Measurements from ENCODE around the gene PDE6B. TPM values are rescaled to one million over a fixed set of nuclear protein-coding genes. Genes with fewer than 3 reads are reported as not detected.

The PDE6B gene
- total RNA-seq, 1 donor: not detected

DNA sequence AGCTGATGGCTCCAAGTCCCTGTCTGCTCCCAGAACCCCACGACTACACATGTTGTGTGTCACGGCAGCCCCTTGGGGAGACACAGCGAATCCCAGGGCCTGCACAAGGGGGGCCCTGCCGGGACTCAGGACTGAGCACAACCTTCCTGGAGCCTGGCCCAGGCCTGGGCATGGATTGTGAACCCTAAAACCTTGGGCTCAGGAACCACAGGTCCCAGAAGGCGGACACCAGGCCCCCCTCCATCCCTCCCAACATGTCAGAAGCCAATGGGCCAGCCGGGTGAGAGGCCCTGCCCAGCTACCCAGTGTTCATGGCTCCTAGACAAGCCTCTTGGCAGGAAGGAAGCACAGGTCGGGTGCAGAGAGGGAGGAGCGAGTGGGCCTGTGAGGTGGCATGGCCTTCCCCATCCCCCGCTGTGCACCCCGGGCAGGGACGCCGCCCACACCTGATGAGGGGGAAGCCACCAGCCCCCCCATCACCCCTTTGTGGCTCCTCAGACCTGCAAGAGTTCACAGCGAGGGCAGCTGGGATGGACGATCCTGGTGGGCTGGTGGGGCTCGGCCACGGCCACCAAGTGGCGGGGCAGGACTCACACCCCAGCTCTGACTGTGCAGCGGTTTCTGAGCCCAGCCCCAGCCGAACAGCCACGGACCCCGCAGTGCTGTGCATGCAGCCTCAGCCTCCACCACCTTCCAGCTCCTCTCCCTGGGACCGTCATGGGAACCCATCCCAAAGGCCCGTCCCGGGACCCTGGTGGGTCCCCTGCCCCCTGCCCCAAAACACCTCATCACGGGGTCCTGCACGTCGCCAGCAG lies 3.7 kb downstream of the PDE6B start:
- Histone ChIP-seq H3K27ac (ENCODE audit: low read depth, low read length) (no peak overlapping the region), H3K9me3 (ENCODE audit: low read depth, low read length) (no peaks in the 10 kb centered on the region), H3K36me3 (ENCODE audit: insufficient read depth, low read length) (no peaks in the 10 kb centered on the region), H4K20me1 (ENCODE audit: insufficient read depth, low read length) (no peaks in the 10 kb centered on the region), H3K79me2 (ENCODE audit: insufficient read depth, low read length) (no peaks in the 10 kb centered on the region), H3K27me3 (ENCODE audit: insufficient read depth, low read length) (no peaks in the 10 kb centered on the region), H3K4me3 (ENCODE audit: insufficient read depth, low read length) (no peak overlapping the region), H2AFZ (ENCODE audit: low read length) (no peak overlapping the region), H3K4me1 (ENCODE audit: insufficient read depth, low read length) (no peaks in the 10 kb centered on the region), H3K4me2 (ENCODE audit: insufficient read depth, low read length) (no peak overlapping the region)
- TF ChIP-seq, protein P1, sequence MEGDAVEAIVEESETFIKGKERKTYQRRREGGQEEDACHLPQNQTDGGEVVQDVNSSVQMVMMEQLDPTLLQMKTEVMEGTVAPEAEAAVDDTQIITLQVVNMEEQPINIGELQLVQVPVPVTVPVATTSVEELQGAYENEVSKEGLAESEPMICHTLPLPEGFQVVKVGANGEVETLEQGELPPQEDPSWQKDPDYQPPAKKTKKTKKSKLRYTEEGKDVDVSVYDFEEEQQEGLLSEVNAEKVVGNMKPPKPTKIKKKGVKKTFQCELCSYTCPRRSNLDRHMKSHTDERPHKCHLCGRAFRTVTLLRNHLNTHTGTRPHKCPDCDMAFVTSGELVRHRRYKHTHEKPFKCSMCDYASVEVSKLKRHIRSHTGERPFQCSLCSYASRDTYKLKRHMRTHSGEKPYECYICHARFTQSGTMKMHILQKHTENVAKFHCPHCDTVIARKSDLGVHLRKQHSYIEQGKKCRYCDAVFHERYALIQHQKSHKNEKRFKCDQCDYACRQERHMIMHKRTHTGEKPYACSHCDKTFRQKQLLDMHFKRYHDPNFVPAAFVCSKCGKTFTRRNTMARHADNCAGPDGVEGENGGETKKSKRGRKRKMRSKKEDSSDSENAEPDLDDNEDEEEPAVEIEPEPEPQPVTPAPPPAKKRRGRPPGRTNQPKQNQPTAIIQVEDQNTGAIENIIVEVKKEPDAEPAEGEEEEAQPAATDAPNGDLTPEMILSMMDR (IDR thresholded peaks at IDR 0.05; ENCODE audit: extremely low read depth, low read depth, low read length): no peak
- peak; percentile 58 for DNase-seq (ENCODE audit: insufficient read length, low spot score, missing footprints)

DNA sequence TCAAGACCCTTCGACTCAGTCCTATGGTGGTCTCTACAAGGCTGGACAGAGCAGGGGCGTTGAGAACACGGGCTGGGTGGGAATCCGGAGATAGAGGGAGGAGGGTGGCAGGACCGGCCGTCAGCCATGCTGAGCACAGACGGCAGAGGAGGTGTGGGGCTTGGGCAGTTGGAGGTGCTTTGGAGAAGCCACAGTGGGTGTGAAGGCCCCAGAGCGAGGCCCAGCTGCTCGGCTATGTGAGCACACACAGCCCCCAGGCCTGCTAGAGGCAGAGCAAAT lies 4.2 kb downstream of the PDE6B start:
- Histone ChIP-seq H3K4me2 (ENCODE audit: insufficient read depth, low read length) (no peak overlapping the region), H3K4me1 (ENCODE audit: insufficient read depth, low read length) (no peaks in the 10 kb centered on the region), H3K36me3 (ENCODE audit: insufficient read depth, low read length) (no peaks in the 10 kb centered on the region), H3K79me2 (ENCODE audit: insufficient read depth, low read length) (no peaks in the 10 kb centered on the region), H3K4me3 (ENCODE audit: insufficient read depth, low read length) (no peak overlapping the region), H2AFZ (ENCODE audit: low read length) (no peak overlapping the region), H3K27ac (ENCODE audit: low read depth, low read length) (no peak overlapping the region), H3K27me3 (ENCODE audit: insufficient read depth, low read length) (no peaks in the 10 kb centered on the region), H3K9me3 (ENCODE audit: low read depth, low read length) (no peaks in the 10 kb centered on the region), H4K20me1 (ENCODE audit: insufficient read depth, low read length) (no peaks in the 10 kb centered on the region)
- DNase-seq (ENCODE audit: insufficient read length, low spot score, missing footprints): no peak
- TF ChIP-seq, protein P1 (IDR thresholded peaks at IDR 0.05; ENCODE audit: extremely low read depth, low read depth, low read length): no peak

DNA sequence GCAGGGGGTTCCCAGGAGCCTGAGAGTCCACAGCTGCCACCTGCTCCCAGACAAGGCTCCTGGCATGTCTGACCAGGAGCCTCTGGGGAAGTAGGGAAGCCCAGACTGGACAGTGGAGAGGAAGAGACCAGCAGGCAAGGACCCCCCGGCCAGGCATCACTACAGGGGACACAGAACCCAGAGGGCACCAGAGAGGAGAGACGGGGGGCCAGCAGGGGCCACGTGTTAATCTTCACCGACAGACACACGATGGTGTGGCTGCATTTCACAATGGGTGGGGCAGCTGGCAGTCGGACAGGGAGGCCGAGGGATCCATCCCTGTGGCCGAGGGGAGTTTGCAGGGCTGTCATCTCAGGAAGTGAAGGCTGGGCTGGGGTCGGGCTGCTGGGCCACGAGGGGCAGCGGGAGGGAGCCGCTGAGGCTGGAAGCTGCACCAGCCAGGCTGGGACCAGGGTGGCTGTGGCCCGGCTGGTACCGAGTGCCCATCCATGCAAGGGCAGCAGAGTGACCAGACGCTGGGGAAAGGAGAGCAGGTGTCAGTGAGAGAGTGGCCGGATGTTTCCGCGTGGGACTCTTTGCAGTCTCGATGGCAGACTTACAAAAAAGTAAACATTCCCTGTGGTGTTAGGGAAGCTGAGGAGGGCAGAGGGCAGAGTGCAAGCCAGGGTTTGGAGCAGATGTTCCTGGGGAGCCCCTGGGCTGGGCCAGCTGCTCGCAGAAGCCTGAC lies 4.7 kb downstream of the PDE6B start:
- no peak overlapping the region for H3K27ac ChIP-seq (ENCODE audit: low read depth, low read length)
- no peaks in the 10 kb centered on the region for H3K36me3 ChIP-seq (ENCODE audit: insufficient read depth, low read length)
- no peaks in the 10 kb centered on the region for H3K9me3 ChIP-seq (ENCODE audit: low read depth, low read length)
- H4K20me1 ChIP-seq (ENCODE audit: insufficient read depth, low read length): no peaks in the 10 kb centered on the region
- H3K79me2 ChIP-seq (ENCODE audit: insufficient read depth, low read length): no peaks in the 10 kb centered on the region
- H2AFZ ChIP-seq (ENCODE audit: low read length): no peak overlapping the region
- no peak overlapping the region for H3K4me2 ChIP-seq (ENCODE audit: insufficient read depth, low read length)
- H3K4me3 ChIP-seq (ENCODE audit: insufficient read depth, low read length): no peak overlapping the region
- DNase-seq (ENCODE audit: insufficient read length, low spot score, missing footprints): peak; percentile 73
- TF ChIP-seq, protein P1 (IDR thresholded peaks at IDR 0.05; ENCODE audit: extremely low read depth, low read depth, low read length): no peak
- no peaks in the 10 kb centered on the region for H3K27me3 ChIP-seq (ENCODE audit: insufficient read depth, low read length)
- H3K4me1 ChIP-seq (ENCODE audit: insufficient read depth, low read length): no peaks in the 10 kb centered on the region

DNA sequence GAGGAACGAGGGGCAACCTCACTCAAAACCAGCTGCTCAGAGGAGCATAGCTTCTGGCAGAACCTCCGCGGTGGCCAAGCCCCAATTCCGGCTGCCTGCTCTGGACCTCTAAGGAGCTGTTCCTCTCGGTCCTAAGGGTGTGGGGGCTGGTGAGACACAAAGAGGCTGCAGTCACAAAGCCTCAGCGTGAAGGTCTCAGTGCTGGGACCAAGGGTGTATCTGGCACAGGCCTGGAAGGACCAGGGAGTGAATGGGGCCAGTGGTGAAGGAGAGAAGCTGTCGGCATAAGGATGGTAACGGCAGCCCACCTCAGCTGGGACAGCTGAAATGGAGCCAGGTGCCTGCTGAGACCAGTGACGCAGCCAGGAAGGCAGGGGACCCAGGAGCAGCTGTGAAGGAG lies 5.3 kb downstream of the PDE6B start:
- H3K4me1 ChIP-seq (ENCODE audit: insufficient read depth, low read length): no peaks in the 10 kb centered on the region
- DNase-seq (ENCODE audit: insufficient read length, low spot score, missing footprints): peak; percentile 63
- H3K36me3 ChIP-seq (ENCODE audit: insufficient read depth, low read length): no peaks in the 10 kb centered on the region

More for the DNA sequence above, 5.3 kb downstream of the PDE6B start:
- no peaks in the 10 kb centered on the region for H3K27me3 ChIP-seq (ENCODE audit: insufficient read depth, low read length)
- no peak overlapping the region for H3K27ac ChIP-seq (ENCODE audit: low read depth, low read length)
- H4K20me1 ChIP-seq (ENCODE audit: insufficient read depth, low read length): no peaks in the 10 kb centered on the region
- no peak overlapping the region for H3K4me3 ChIP-seq (ENCODE audit: insufficient read depth, low read length)
- TF ChIP-seq, protein P1 (IDR thresholded peaks at IDR 0.05; ENCODE audit: extremely low read depth, low read depth, low read length): no peak
- H3K79me2 ChIP-seq (ENCODE audit: insufficient read depth, low read length): no peaks in the 10 kb centered on the region
- H3K9me3 ChIP-seq (ENCODE audit: low read depth, low read length): no peaks in the 10 kb centered on the region
- H2AFZ ChIP-seq (ENCODE audit: low read length): no peak overlapping the region
- H3K4me2 ChIP-seq (ENCODE audit: insufficient read depth, low read length): no peak overlapping the region
